ENCODE data around the gene MIX23.

GRCh38 chr3:122324871-122325323, 58.1 kb downstream of the MIX23 start, which contains the start of gene CSTA:
- TF ChIP-seq POLR2A (IDR thresholded peaks at IDR 0.05; ENCODE audit: low read depth, low read length) = no peak
- TF ChIP-seq RAD21 (IDR thresholded peaks at IDR 0.05; ENCODE audit: low read length) = no peak
- no peak for TF ChIP-seq CTCF (conservative IDR thresholded peaks at IDR 0.05; ENCODE audit: low read depth, low read length)
- no peak for TF ChIP-seq MAFK (IDR thresholded peaks at IDR 0.05; ENCODE audit: low read depth, low read length)
- TF ChIP-seq SMC3 (IDR thresholded peaks at IDR 0.05; ENCODE audit: low read depth, low read length) = no peak
- TF ChIP-seq RFX5 (IDR thresholded peaks at IDR 0.05; ENCODE audit: low read depth, low read length) = no peak
- TF ChIP-seq MAZ (IDR thresholded peaks at IDR 0.05; ENCODE audit: borderline replicate concordance, low read depth, low read length) = no peak
